Ishikawa (cell line): Measurements from ENCODE around the gene AGAP1.

Experiments used
- CEBPB ChIP-seq: IDR thresholded peaks from 2 replicates; pipeline ENCODE4 v1.6.1; 2012
- CREB1 ChIP-seq: IDR thresholded peaks from 2 replicates; pipeline ENCODE4 v1.6.1; 2012; ENCODE audit warnings: low read depth
- EGR1 ChIP-seq: IDR thresholded peaks from 2 replicates; pipeline ENCODE4 v1.6.1; 2012
- EP300 ChIP-seq: IDR thresholded peaks from 2 replicates; pipeline ENCODE4 v1.6.1; 2012; ENCODE audit warnings: borderline replicate concordance
- FOXM1 ChIP-seq: IDR thresholded peaks from 2 replicates; pipeline ENCODE4 v1.6.1; 2012; ENCODE audit warnings: low read depth, borderline replicate concordance
- NFIC ChIP-seq: IDR thresholded peaks from 2 replicates; pipeline ENCODE4 v1.6.1; 2012
- RAD21 ChIP-seq: IDR thresholded peaks from 2 replicates; pipeline ENCODE4 v1.6.1; 2012; ENCODE audit warnings: low read depth
- TAF1 ChIP-seq: IDR thresholded peaks from 2 replicates; pipeline ENCODE4 v1.6.1; 2012; ENCODE audit warnings: low read depth, mild to moderate bottlenecking
- TCF12 ChIP-seq: IDR thresholded peaks from 2 replicates; pipeline ENCODE4 v1.6.1; 2012; ENCODE audit warnings: low read depth
- TEAD4 ChIP-seq: IDR thresholded peaks from 2 replicates; pipeline ENCODE4 v1.6.1; 2012
- YY1 ChIP-seq: IDR thresholded peaks from 2 replicates; pipeline ENCODE4 v1.6.1; 2012; ENCODE audit warnings: low read depth
- ZBTB7A ChIP-seq: IDR thresholded peaks from 2 replicates; pipeline ENCODE4 v1.6.1; 2012; ENCODE audit warnings: low read depth
- TF ChIP-seq, protein P1 (sequence below): IDR thresholded peaks from 2 replicates; pipeline ENCODE4 v1.6.1; 2012; ENCODE audit warnings: low read depth, mild to moderate bottlenecking
- TF ChIP-seq, protein P2 (sequence below): IDR thresholded peaks from 2 replicates; pipeline ENCODE4 v1.6.1; 2012
- TF ChIP-seq, protein P3 (sequence below): IDR thresholded peaks from 2 replicates; pipeline ENCODE4 v1.6.1; 2012

The AGAP1 gene

DNA sequence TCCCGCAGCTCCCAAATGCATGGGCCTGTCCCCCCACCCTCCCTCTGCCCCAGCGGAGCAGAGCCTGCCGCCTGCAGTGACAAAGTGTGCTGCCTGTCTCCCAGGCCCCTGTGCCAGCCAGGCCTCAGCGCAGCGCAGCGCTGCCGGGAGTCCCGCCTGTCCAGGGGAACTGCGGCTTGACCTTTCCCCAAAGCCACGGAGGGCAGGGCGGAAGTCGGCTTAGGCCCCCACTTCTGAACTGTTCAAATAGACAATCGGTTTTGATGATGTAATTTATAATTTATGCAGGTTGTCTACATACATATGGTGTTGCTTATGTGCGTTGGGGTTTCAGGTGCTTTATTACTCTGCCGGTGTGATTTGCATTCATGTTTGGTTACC is 667.2 kb downstream of the AGAP1 start:
- no peak for TF ChIP-seq RAD21
- TF ChIP-seq, protein P1, sequence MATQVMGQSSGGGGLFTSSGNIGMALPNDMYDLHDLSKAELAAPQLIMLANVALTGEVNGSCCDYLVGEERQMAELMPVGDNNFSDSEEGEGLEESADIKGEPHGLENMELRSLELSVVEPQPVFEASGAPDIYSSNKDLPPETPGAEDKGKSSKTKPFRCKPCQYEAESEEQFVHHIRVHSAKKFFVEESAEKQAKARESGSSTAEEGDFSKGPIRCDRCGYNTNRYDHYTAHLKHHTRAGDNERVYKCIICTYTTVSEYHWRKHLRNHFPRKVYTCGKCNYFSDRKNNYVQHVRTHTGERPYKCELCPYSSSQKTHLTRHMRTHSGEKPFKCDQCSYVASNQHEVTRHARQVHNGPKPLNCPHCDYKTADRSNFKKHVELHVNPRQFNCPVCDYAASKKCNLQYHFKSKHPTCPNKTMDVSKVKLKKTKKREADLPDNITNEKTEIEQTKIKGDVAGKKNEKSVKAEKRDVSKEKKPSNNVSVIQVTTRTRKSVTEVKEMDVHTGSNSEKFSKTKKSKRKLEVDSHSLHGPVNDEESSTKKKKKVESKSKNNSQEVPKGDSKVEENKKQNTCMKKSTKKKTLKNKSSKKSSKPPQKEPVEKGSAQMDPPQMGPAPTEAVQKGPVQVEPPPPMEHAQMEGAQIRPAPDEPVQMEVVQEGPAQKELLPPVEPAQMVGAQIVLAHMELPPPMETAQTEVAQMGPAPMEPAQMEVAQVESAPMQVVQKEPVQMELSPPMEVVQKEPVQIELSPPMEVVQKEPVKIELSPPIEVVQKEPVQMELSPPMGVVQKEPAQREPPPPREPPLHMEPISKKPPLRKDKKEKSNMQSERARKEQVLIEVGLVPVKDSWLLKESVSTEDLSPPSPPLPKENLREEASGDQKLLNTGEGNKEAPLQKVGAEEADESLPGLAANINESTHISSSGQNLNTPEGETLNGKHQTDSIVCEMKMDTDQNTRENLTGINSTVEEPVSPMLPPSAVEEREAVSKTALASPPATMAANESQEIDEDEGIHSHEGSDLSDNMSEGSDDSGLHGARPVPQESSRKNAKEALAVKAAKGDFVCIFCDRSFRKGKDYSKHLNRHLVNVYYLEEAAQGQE = no peak

DNA sequence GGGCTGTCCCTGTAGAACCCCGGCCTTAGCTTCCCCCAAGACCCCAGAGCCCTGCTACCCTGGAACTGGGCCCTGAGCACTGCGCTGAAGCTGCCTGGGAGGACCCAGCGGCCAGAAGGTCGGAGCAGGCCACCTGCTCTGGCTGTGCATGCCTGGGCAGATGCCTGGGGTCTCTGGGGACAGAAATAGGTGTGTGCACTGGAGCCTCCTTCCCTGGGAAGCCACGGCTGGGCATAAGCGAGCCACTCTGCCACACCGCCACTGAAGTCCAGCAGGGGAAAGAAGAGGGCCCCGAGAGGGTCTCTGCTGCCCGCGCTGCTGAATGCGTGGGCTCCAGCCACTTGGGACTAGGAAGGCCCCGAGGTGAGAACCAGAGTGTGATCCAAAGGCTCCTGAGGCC is 667.7 kb downstream of the AGAP1 start:
- no peak for TF ChIP-seq EGR1
- no peak for TF ChIP-seq YY1
- TF ChIP-seq, protein P1 = no peak
- TF ChIP-seq EP300 = no peak
- TF ChIP-seq RAD21 = no peak
- no peak for TF ChIP-seq TEAD4
- no peak for TF ChIP-seq CEBPB
- no peak for TF ChIP-seq CREB1
- TF ChIP-seq, protein P2, sequence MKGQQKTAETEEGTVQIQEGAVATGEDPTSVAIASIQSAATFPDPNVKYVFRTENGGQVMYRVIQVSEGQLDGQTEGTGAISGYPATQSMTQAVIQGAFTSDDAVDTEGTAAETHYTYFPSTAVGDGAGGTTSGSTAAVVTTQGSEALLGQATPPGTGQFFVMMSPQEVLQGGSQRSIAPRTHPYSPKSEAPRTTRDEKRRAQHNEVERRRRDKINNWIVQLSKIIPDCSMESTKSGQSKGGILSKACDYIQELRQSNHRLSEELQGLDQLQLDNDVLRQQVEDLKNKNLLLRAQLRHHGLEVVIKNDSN = no peak
- TF ChIP-seq ZBTB7A = no peak
- no peak for TF ChIP-seq NFIC
- TF ChIP-seq, protein P3, sequence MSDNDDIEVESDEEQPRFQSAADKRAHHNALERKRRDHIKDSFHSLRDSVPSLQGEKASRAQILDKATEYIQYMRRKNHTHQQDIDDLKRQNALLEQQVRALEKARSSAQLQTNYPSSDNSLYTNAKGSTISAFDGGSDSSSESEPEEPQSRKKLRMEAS = no peak
- no peak for TF ChIP-seq TAF1
- TF ChIP-seq TCF12 = no peak
- no peak for TF ChIP-seq FOXM1

DNA sequence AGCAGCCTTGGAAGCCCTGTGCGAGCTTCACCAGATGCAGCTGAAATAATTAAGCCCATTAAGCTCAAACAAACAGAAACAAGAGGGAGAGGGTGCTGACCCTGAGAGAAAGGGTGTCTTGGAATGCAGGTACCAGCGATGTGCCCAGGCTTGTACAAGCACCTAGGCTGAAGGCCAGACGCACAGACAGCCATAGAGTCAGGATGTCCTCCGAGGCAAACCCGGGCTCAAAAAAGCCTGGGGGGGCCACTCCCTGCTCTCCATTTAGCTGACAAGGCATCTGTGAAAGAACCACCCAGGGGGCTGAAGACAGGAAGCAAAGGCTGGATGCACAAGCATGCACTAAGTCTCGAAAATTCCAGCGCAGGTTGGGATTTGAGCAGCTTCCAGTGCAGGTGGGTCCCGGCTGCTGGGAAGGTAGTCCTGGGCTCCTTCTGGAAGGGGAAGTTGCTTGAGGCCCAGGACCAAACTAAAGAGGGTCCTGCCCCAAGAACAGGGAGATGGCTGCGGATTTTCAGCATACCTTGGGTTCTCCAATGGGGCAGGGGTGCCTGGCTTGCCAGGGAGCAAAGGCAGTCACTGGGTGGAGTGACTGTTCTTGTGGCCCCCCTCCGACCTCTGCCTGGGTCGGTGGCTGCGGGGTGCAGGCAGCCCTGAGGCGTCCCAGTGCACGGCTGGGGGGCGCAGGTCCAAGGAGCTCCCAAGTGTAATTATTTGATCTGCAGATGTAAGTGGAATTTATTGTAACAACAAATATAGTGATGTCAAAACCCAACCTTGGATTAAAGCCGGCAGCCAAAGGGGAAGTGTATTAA is 668.4 kb downstream of the AGAP1 start:
- TF ChIP-seq CEBPB (no peak), TEAD4 (no peak), ZBTB7A (no peak), TCF12 (no peak)
- TF ChIP-seq, protein P2 = no peak

DNA sequence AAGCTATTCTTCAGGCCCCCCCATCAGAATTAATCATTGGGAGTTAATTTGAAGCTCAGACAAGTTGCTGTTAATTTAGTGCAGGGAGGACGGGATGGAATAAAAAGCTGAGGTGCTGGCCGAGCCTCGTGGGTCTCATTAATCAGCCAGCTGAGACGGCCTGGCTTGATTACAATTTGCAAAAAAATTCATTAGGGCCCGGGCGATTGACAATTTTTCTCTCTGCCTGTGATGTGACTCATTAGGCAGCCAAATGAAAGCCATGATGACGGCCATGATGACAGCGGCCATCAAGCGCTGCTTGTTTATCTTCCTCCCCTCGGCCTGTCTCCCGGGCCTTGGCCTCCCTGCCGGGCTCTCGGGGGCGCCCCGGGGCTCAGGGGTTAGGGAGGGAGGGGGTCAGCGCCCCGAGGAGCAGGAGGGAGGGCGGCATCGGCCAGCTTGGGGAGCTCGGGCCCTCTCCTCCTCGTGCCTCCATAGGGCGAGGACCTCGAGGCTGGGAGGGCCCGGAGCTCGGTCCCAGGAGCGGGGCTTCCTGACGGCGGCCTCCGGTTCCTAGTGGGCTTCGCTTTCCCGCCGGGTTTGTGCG is 669.1 kb downstream of the AGAP1 start:
- TF ChIP-seq TAF1 (no peak), FOXM1 (no peak), ZBTB7A (no peak), CEBPB (no peak), TCF12 (no peak), CREB1 (no peak), EGR1 (no peak), TEAD4 (no peak), YY1 (no peak), EP300 (no peak), RAD21 (no peak), NFIC (no peak)
- TF ChIP-seq, protein P1 = no peak
- TF ChIP-seq, protein P2 = no peak
- TF ChIP-seq, protein P3 = no peak
